ENCODE measurements around the gene UMAD1.

Gene UMAD1

GRCh38 chr7:7736671-7737070 lies 96.1 kb downstream of the UMAD1 start:
- DNase-seq = no peak

GRCh38 chr7:7737674-7738073 lies 97.1 kb downstream of the UMAD1 start:
- DNase-seq = no peak

DNA sequence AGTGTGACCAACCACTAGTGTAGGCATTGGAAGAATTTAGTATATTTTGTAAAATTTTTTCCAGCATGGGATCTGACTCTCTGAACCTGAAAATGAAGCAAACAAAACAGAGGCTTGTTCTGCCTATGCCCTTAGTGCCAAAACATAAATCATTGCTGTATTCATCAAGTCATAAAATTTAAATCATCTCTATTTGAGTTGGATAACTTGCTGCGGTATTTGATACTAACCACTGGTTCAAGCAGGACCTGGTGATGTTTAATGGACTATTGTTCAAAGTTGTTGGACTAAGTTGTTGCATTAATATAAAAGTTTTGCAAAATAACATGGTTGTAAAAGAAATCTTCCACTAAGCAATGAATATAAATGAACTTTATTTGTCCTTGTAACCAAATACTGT lies 97.6 kb downstream of the UMAD1 start:
- DNase-seq = no peak

GRCh38 chr7:7738622-7739021 lies 98.1 kb downstream of the UMAD1 start:
- DNase-seq = no peak

- DNase-seq = no peak
These were observed 98.9 kb downstream of the UMAD1 start for GRCh38 chr7:7739204-7740036.

DNA sequence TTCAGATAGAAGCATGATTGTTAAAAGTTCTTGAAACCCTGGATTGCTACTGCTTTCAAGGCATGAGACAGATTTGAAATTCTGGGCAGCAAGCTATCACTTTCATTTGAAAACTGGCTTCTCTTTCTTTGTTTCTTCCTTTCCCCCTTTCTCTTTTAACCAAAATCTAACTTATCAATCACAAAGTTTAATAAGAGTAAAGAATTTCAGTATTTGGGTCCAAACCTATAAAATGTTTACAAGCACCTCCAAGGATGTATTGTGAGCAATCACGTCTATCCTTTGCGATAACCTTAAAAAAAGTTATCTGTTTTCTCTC lies 99.4 kb downstream of the UMAD1 start:
- DNase-seq = no peak

DNA sequence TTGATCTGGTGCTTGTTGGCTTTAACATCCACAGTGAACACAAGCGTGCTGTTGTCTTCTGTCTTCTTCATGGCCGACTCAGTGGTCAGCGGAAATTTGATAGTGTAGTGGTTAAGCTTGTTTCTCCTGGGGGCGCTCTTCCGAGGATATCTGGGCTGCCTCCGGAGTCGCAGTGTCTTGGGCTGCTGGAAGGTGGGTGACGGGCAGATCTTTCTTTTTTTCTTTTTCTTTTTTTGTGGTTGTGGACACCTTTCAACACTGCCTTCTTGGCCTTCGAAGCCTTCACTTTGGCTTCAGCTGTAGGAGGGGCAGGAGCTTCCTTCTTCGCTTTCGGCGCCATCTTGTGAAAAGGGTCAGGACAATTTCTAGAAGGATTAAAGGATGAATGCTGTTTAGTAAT lies 101.7 kb downstream of the UMAD1 start:
- DNase-seq = no peak

GRCh38 chr7:7745258-7745657 lies 104.7 kb downstream of the UMAD1 start:
- DNase-seq = no peak

DNA sequence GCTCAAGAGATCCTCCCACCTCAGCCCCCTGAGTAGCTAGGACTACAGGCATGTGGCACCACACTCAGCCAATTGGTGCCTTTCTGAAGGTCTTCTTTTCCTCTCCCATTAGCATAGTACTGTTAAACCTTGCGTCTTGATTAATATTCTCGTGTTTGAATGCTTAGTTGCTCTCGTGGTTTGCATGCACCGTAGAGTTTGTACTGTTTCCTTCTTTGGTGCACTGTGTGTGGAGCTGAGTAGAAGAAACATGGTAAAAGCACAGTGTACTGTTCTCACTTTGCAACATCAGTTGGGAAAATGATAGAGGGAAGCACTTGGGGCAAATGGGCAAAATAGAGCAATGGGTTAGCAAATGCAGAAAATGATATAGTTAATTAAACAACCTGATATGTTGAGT lies 105.4 kb downstream of the UMAD1 start:
- DNase-seq = no peak

- no peak for DNase-seq
These were observed 105.9 kb downstream of the UMAD1 start for GRCh38 chr7:7746458-7746857.

DNA sequence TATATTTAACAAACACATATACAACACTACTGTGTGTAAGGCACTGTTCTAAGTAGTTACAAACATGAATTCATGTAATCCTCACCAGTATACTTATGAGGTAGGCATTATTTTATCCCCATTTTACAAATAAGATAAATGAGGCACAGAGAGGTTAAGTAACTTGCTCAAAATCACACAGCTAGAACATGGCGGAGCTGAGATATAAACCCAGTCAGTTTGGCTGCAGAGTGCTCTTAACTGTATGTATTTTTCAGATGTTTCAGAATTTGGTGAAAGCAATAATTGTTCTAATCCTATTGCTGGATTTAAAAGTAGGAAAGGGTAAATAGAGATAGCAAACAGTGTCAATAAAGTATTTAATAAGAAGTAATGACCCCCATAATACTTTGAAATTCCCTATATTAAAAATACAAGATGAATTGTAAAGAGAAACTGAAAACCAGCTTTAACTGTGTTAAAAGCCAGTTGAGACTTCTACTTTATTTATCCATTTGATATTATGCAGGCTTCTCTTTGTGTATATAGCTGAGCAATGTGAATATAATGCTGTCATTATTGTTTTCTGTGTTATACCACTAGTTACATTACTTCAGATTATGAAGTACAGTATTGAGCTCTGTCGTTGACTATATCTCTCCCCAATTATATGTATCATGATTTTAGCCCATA lies 110.2 kb downstream of the UMAD1 start:
- no peak for DNase-seq

GRCh38 chr7:7751243-7752092 lies 110.9 kb downstream of the UMAD1 start:
- no peak for DNase-seq

DNA sequence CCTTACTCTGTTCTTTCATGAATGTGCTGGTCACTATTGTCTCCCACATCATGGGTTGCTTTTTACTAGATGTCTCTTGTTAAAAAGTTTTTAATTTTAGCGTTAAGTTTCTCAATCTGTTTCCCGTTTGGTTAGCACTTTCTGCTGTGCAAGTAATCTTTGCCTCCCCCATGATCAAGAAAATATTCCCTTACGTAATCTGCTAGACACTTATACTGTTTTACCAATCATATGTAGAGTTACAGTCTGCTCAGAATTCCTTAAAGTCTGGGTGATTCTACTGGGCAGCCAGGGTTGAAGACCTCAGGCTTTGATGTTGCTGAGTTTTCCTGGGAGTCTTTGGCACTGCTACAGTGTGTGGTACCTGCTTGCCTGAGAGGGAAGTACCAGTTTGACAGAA lies 116.0 kb downstream of the UMAD1 start:
- no peak for DNase-seq

GRCh38 chr7:7757576-7757975 lies 117.0 kb downstream of the UMAD1 start:
- DNase-seq = no peak

- peak; percentile 69 for DNase-seq
These were observed 120.9 kb downstream of the UMAD1 start for GRCh38 chr7:7761340-7761973.

DNA sequence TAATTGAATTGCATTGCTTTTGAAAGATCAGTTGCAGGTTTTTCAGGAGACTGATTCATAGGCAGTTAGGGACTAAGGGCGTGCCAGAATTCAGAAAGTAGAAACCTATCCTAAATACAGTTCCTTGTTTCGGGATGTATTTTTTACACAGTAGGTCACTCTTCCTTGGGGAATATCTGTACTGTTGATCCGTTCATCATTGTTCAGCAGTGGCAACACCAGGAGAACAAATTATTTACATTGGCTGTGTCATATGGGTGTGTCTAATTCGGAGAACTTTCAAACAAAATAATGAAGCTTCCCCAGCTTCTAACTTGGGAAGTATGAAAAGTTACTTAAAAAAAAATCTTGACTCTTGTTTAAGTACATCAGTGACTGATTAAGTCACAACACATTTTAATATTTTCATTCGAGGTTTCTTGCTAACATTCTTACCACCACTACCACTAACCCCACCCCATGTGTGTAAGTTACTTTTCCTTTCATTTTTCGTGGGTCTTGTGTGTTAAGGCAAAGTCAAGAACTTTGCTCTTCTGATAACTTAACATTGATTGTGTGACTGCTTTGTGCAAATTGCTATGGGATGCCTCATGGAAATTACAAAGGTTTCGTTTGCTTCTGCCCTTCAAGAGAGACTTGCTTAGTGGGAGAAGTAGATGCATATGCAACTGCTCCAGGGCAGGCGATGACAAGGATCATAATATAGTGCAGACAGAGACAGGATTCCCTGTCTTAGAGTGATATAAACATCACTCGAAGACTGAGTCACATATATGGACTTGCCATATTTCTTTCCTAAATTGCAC lies 121.6 kb downstream of the UMAD1 start:
- peak; percentile 65 for DNase-seq

DNA sequence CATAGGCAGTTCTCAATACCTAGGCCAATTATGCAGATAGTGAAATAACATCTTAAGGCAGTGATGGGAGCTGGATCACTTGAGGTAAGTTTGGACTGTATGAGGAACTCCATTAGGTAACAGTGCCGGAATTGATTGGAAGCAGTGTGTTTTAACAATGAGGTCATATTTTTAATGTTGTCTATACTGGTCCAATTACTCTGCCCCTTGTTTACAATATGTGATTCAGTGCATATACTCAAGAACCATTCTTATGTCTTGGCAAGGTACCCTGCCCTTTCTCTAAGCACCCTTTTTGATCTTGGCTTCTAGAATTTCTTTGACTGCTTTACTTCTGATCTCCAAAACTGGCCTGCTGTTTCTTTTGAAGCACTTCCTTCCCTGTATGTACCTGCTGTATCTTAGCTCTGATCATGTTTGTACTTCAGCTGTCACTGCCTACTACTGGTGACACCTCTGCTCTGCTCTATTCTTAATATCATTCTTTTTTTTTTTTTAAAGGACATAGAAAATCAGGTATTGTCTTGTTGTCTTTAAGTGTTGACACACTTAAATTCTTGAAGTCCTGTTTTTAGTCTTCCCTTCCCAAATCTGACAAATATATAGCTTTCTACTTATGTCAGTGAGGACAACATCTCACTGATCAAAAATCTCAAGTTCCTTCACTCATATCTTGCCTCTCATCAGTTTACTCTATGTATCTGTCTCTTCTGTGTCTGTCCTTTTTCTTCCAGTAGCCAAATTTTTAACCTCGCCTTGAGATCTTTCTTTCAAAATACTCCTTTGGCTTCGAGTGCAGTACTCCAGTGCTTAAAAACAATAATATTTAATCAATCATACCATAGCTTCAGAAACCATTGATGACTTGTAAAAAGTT lies 124.2 kb downstream of the UMAD1 start:
- peak; percentile 47 for DNase-seq

DNA sequence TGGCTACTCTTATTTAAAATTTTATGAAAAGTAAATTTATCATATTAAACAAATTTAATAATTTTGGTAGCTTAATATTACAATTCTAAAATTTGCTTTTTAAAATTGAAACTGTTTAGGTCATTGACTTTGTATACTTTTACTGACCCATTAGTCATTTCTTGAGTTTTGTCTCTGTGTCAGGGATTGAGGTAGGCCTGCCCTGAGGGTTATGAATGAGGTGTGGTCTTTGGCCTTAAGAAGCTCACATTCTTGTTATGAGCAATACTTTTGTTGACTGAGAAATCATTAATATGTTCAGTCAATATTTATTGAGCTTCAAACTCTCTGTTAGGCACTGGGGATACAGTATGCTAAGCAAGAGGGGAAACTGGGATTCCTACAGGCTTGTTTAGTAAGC lies 124.9 kb downstream of the UMAD1 start:
- DNase-seq = no peak

- no peak for DNase-seq
These were observed 126.1 kb downstream of the UMAD1 start for GRCh38 chr7:7766671-7767070.

- DNase-seq = no peak
These were observed 128.6 kb downstream of the UMAD1 start for GRCh38 chr7:7768977-7769709.
